ENCODE data around the gene ABLIM2. TPM values are rescaled to one million over a fixed set of nuclear protein-coding genes. Genes with fewer than 3 reads are reported as not detected.

The ABLIM2 gene
- total and polyA plus RNA-seq, 2 experiments from 2014 or later: 4.9 to 5.8 TPM

DNA sequence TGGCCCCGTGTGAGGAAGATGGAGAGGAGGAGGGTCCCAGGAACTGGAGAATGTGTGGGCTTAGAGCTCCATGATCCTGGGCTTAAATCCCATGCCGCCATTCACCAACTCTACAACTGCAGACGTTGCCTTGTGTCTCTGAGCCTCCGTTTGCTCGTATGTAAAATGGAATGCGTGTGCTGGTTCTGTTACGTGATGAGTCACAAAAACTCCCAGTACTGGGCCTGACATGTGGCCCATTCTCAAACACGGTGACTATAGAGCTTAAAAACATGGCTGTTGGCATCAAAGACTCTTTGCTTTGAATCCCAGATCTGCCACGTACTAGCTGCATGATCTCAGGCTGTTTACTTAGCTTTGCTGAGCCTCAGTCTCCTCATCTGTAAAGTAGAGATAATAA, 206.0 kb downstream of the ABLIM2 start:
- Histone ChIP-seq H3K36me3 (no peaks in the 10 kb centered on the region), H3K27me3 (no peaks in the 10 kb centered on the region), H3K4me3 (no peak overlapping the region), H3K9me3 (ENCODE audit: low read depth) (no peaks in the 10 kb centered on the region), H3K4me1 (ENCODE audit: low read depth) (peaks cover 21% of the 10 kb centered on the region), H3K27ac (no peak overlapping the region)
- no peak for DNase-seq (ENCODE audit: low read depth in 1 of 2, low spot score in 1 of 2)
- TF ChIP-seq, protein P1, sequence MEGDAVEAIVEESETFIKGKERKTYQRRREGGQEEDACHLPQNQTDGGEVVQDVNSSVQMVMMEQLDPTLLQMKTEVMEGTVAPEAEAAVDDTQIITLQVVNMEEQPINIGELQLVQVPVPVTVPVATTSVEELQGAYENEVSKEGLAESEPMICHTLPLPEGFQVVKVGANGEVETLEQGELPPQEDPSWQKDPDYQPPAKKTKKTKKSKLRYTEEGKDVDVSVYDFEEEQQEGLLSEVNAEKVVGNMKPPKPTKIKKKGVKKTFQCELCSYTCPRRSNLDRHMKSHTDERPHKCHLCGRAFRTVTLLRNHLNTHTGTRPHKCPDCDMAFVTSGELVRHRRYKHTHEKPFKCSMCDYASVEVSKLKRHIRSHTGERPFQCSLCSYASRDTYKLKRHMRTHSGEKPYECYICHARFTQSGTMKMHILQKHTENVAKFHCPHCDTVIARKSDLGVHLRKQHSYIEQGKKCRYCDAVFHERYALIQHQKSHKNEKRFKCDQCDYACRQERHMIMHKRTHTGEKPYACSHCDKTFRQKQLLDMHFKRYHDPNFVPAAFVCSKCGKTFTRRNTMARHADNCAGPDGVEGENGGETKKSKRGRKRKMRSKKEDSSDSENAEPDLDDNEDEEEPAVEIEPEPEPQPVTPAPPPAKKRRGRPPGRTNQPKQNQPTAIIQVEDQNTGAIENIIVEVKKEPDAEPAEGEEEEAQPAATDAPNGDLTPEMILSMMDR (IDR thresholded peaks at IDR 0.05; ENCODE audit: low read depth, low read length): no peak

DNA sequence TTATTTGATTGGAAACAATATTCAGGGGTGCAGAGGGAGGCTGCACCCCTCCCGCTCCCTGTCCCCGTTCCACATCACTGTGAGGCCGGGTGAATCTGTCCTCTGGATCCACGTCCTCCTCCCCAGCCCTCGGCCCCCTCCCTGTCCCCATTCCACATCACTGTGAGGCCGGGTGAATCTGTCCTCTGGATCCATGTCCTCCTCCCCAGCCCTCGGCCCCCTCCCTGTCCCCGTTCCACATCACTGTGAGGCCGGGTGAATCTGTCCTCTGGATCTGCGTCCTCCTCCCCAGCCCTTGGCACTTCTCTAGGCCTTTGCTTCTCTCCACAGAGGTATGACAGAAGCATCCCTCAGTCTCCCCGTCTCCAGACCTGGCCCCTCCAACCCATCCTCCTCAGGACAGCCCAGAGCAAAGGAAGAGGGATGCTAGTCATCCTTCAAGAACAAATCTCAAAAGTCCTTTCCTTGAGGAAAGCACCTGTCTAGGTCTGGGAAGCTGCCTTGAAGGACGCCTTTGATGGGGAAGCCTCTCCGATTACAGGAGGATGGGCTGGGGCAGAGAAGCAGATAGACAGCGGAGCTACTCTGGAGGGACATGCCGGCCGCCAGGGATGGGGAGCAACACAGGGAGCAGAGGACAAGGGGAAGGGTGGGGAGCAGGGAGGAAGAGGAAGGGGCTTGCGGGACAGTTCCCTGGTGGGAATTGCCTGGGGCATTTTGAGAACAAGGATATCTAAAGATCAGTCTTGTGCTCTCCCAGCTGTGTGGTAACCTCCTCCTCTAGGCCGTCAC, 208.1 kb downstream of the ABLIM2 start:
- TF ChIP-seq, protein P1 (IDR thresholded peaks at IDR 0.05; ENCODE audit: low read depth, low read length): no peak
- Histone ChIP-seq H3K27me3 (no peaks in the 10 kb centered on the region), H3K9me3 (ENCODE audit: low read depth) (no peaks in the 10 kb centered on the region), H3K36me3 (no peaks in the 10 kb centered on the region), H3K27ac (no peak overlapping the region), H3K4me1 (ENCODE audit: low read depth) (peaks cover 15% of the 10 kb centered on the region), H3K4me3 (no peak overlapping the region)
- no peak for DNase-seq (ENCODE audit: low read depth in 1 of 2, low spot score in 1 of 2)

DNA sequence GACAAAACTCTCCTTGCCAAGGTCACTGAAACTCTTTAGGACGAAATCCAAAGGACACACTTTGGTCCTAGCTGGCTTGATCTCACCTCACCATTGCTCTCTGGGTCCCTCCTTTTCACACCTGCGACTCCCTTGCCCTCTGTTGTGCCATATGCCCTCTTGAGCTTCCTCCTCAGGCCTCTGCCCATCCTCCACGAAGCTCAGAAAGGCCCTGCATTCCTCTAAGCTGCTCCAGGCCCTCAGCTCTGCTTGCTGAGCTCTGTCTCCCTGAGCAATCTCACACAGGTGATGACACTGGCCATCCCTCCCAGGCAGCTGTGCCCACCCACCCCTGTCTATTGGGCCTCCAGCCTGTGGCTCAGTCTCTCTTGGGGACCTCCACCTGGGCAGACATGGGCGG, 208.9 kb downstream of the ABLIM2 start:
- Histone ChIP-seq H3K27ac (no peak overlapping the region), H3K4me1 (ENCODE audit: low read depth) (peaks cover 15% of the 10 kb centered on the region), H3K9me3 (ENCODE audit: low read depth) (no peaks in the 10 kb centered on the region), H3K36me3 (no peaks in the 10 kb centered on the region), H3K4me3 (no peak overlapping the region), H3K27me3 (no peaks in the 10 kb centered on the region)
- DNase-seq (ENCODE audit: low read depth in 1 of 2, low spot score in 1 of 2): no peak
- TF ChIP-seq, protein P1 (IDR thresholded peaks at IDR 0.05; ENCODE audit: low read depth, low read length): no peak

DNA sequence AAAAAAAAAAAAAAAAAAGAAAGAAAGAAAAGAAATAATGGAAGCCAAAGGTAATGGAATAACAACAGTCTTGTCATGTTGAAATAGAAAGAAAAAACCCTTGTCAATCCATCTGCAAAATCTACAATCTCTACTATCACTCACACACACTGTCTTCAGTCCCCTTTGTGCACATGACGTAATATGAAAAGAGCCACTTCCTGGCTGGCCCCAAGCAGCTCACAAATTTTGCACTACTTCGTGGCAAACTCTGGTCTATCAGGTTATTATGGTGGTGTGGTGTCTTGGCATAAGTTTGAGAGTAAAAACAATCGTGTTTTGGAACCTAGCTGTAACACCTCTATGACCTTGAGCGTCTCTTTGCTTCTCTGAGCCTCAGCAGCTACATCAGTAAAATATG, 210.7 kb downstream of the ABLIM2 start:
- H3K36me3 ChIP-seq: no peaks in the 10 kb centered on the region
- peaks cover 15% of the 10 kb centered on the region for H3K4me1 ChIP-seq (ENCODE audit: low read depth)
- TF ChIP-seq, protein P1 (IDR thresholded peaks at IDR 0.05; ENCODE audit: low read depth, low read length): no peak

DNA sequence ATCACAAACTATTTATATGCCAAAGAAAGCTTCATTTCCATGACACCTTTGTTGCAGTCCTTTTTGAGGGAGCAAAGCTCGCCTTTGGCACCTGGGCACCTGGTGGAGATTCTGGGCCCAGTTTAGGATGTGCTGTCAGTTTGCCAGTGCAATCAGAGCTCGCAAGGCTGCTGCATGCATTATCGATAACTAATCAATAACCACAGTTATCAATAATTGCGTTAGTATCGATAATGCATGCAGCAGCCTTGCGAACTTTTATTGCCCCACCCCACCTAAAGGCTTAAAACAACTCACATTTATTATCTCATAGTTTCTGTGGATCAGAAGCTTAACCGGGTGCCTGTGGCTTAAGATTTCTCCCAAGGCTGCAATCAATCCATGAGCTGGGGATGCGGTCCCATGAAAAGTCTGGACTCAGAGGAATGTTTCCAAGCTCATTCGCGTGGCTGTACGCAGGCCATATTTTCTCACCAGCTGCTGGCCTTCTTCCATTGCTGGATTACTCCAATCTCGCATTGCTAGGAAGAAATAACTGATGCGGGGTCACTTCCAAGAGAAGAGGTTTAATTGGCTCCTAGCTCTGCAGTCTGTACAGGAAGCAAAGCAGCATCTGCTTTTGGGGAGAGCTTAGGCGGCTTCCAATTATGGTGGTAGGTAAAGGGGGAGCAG, 212.8 kb downstream of the ABLIM2 start:
- no peak overlapping the region for H3K27ac ChIP-seq
- no peak overlapping the region for H3K4me3 ChIP-seq
- peaks cover 15% of the 10 kb centered on the region for H3K4me1 ChIP-seq (ENCODE audit: low read depth)
- no peaks in the 10 kb centered on the region for H3K9me3 ChIP-seq (ENCODE audit: low read depth)
- TF ChIP-seq, protein P1 (IDR thresholded peaks at IDR 0.05; ENCODE audit: low read depth, low read length): no peak
- peak in 1 of 2 donors; percentile 65 for DNase-seq (ENCODE audit: low read depth in 1 of 2, low spot score in 1 of 2)
- H3K27me3 ChIP-seq: no peaks in the 10 kb centered on the region
- H3K36me3 ChIP-seq: no peaks in the 10 kb centered on the region

More for the DNA sequence above, 210.7 kb downstream of the ABLIM2 start:
- no peak for DNase-seq (ENCODE audit: low read depth in 1 of 2, low spot score in 1 of 2)
- H3K27ac ChIP-seq: no peak overlapping the region
- no peaks in the 10 kb centered on the region for H3K9me3 ChIP-seq (ENCODE audit: low read depth)
- no peak overlapping the region for H3K4me3 ChIP-seq
- H3K27me3 ChIP-seq: no peaks in the 10 kb centered on the region

All from cardiac muscle cell (in vitro differentiated cells and primary cell).